NCI-H2107 treated with DMSO at 0.1 percent for 48 hours (cell line): ENCODE data around the gene DGCR2.
"Not testable (repeated sequence)": the region's sequence is repeated elsewhere in the genome, so short reads cannot be mapped to it uniquely, and the experiment has no call there.

ENCODE experiments used
- DNase-seq: peaks from one replicate; lab custom pipeline; 2025; ENCODE audit not compliant: unreplicated experiment; lab: John Stamatoyannopoulos, UW

DGCR2 gene

GRCh38 chr22:19012308-19012986, 109.8 kb downstream of the DGCR2 start:
- no peak for DNase-seq

- not testable (repeated sequence) for DNase-seq
These were observed 110.6 kb downstream of the DGCR2 start for GRCh38 chr22:19011611-19012010.

GRCh38 chr22:19011075-19011474, 111.1 kb downstream of the DGCR2 start:
- no peak for DNase-seq

- DNase-seq, result no peak
These were observed 116.3 kb downstream of the DGCR2 start for GRCh38 chr22:19005905-19006304.

GRCh38 chr22:19004471-19004870, 117.7 kb downstream of the DGCR2 start:
- DNase-seq, result no peak

- no peak for DNase-seq
These were observed 118.7 kb downstream of the DGCR2 start for GRCh38 chr22:19003508-19003907.

- DNase-seq, result no peak
These were observed 119.6 kb downstream of the DGCR2 start for GRCh38 chr22:19002684-19003038.

GRCh38 chr22:19001204-19001603, 121.0 kb downstream of the DGCR2 start:
- no peak for DNase-seq

GRCh38 chr22:19000106-19000505, 122.1 kb downstream of the DGCR2 start:
- DNase-seq, result not testable (repeated sequence)

GRCh38 chr22:18999416-18999815, 122.8 kb downstream of the DGCR2 start:
- DNase-seq, result no peak

- no peak for DNase-seq
These were observed 123.2 kb downstream of the DGCR2 start for GRCh38 chr22:18999008-18999407.

- DNase-seq, result no peak
These were observed 124.3 kb downstream of the DGCR2 start for GRCh38 chr22:18997925-18998315.

GRCh38 chr22:18997306-18997924, 124.8 kb downstream of the DGCR2 start:
- DNase-seq, result no peak

GRCh38 chr22:18996376-18996900, 125.8 kb downstream of the DGCR2 start:
- no peak for DNase-seq

- no peak for DNase-seq
These were observed 126.9 kb downstream of the DGCR2 start for GRCh38 chr22:18995327-18995711.

- DNase-seq, result no peak
These were observed 127.4 kb downstream of the DGCR2 start for GRCh38 chr22:18994701-18995326.

- DNase-seq, result no peak
These were observed 128.2 kb downstream of the DGCR2 start for GRCh38 chr22:18994056-18994455.

GRCh38 chr22:18992543-18993198, 129.5 kb downstream of the DGCR2 start:
- no peak for DNase-seq

GRCh38 chr22:18991821-18992442, 130.3 kb downstream of the DGCR2 start:
- DNase-seq, result no peak

- no peak for DNase-seq
These were observed 131.1 kb downstream of the DGCR2 start for GRCh38 chr22:18991138-18991432.

GRCh38 chr22:18990355-18991137, 131.7 kb downstream of the DGCR2 start:
- no peak for DNase-seq
